Activated CD4-positive, alpha-beta T cell treated with anti-CD3 and anti-CD28 coated beads, Interleukin-2, Interleukin-6, amounts not matched to agents 100 ng/mL and 50 ng/mL, durations not matched to agents 16 hours and 8 hours (primary cell): ENCODE data around the gene KCNH5.

ENCODE experiments used
- DNase-seq: peaks from one replicate; pipeline ENCODE4 v3.0.0-alpha.2; 2020

The KCNH5 gene, protein sequence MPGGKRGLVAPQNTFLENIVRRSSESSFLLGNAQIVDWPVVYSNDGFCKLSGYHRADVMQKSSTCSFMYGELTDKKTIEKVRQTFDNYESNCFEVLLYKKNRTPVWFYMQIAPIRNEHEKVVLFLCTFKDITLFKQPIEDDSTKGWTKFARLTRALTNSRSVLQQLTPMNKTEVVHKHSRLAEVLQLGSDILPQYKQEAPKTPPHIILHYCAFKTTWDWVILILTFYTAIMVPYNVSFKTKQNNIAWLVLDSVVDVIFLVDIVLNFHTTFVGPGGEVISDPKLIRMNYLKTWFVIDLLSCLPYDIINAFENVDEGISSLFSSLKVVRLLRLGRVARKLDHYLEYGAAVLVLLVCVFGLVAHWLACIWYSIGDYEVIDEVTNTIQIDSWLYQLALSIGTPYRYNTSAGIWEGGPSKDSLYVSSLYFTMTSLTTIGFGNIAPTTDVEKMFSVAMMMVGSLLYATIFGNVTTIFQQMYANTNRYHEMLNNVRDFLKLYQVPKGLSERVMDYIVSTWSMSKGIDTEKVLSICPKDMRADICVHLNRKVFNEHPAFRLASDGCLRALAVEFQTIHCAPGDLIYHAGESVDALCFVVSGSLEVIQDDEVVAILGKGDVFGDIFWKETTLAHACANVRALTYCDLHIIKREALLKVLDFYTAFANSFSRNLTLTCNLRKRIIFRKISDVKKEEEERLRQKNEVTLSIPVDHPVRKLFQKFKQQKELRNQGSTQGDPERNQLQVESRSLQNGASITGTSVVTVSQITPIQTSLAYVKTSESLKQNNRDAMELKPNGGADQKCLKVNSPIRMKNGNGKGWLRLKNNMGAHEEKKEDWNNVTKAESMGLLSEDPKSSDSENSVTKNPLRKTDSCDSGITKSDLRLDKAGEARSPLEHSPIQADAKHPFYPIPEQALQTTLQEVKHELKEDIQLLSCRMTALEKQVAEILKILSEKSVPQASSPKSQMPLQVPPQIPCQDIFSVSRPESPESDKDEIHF

DNA sequence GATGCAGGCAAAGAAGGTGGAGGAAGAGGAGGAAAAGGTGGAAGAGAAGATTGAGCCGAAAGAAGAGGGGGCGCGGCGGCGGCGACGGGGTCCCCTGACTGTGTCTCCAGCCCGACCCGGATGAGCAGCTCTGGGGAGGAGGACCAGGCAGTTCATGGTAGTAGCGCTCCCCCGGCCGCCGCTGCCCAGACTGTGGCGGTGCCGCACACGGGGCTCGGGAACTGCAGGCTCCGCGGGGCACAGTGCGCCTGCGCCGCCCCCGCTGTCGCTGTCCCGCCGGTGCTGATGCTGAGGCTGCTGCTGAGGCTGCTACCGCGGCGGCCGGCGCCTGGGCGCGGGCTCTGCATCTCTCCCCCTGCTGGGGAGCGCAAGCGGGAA is at the start of gene KCNH5:
TSS of gene KCNH5 (minus strand) at position 225 of the 378 bp plus-strand sequence. CDS start 272 bp downstream, outside the sequence.
- DNase-seq: peak; percentile 28

DNA sequence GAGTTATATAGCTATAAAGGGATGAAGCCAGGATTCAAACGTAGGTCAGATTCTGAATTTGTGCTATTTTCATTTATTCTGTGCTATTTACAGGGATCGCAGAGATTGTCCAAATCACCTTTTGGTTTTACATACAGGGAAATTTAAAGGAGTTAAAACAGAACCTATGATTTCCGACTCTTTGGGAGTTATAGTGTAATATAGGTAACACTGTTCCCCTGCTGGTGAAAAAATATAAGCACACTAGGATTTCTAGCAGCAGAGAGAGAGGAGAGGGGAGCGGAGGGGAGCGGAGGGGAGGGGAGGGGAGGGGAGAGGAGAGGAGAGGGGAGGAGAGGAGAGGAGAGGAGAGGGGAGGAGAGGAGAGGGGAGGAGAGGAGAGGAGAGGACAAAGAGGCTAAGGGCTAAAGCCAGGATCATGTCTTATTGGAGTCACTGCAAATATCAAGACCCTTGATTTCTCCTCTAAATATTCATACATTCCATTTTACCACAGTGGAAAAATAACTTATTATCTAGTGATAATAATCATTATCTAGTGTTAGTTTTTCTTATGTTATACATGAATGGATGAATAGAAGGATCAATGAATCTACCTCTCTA is 46.2 kb upstream of the KCNH5 start:
- DNase-seq: no peak

DNA sequence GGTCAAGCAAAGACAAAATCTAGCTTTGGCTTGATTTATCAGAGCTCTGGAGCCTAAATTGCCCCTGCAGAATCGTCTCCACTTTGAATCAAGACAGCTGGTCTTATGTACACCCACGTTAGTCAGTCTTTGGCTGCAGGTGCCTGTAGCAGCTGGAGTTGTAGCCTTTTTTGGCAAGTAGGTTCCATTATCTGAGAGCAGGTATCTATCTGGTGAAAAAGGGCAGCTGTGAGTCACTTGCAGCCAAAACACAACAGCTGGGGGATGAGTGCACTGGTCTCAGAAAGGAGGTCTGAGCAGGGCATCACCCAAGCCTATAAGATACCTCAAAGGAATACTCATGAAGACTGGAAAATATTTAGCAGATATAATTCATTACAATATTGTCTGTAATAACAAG is 43.6 kb upstream of the KCNH5 start:
- no peak for DNase-seq

DNA sequence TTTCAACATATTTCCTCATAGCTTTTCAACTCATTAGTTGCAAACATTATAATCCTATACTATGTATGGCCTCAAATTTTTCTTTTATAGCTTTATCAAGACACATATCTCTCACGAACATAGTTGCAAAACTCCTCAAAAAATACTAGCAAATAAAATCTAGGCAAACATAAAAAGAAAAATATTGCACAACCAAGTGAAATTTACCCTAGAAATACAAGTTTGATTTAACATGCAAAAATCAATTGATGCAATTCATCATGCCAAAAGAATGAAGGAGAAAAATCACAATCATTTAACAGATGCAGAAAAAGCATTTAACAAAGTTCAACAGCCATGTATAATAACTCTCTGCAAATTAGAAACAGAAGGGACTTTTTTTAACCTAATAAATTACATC is 33.3 kb upstream of the KCNH5 start:
- no peak for DNase-seq

DNA sequence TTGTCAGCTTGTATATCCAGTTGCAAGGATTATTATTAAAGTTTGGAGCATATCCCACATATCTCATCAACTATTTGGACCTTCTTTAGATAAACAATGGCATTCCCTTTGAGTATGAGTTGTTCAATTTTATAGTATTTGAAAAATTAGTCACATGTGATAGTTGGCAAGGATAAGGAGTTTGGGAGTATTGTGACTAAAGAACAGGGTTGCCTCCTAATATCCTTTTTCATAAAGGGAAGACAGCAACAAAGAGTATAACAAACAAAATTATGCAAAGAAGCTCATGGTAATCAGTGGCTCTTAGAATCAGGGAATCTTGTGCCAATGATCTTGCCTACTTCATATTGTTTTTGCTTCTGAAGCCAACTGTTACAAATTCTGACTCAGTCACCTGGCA is 31.2 kb upstream of the KCNH5 start:
- DNase-seq: no peak

DNA sequence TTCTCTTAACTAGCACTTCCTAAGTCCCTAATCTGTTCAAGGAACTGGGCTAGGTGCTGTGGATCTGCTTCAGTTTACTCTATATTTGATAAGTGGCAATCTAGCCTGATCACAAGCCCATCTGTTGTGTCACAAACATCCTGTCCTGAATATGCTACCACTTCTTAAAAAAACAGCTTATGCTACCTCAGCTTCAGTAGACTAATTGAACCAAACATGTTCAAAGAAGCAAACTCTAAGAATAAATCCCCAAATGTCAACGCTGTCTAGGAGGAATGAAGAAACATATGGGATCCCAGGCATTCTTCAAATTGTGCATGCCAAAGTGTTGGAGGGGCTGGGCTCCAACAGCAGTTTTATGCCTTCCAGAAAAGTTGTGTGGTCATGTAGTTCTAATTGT is 10.4 kb upstream of the KCNH5 start:
- no peak for DNase-seq

DNA sequence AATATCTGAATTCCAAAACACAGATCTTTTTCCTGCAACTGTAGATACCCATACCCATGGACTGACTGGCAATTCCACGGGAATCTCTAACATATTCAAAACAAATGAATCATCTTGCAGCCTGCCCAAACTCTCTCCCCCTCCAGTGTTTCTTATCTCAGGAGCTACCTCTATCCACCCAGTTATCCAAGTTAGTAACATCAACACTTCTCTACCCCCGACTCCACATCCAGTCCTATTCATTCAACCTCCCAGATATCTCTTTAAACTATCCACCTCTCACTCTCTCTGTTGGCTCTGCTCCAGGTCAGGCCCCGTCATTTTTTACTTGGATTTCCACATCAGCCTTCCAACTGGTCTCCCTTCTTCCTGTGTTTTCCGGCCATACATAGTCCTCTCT is 6.7 kb upstream of the KCNH5 start:
- no peak for DNase-seq

DNA sequence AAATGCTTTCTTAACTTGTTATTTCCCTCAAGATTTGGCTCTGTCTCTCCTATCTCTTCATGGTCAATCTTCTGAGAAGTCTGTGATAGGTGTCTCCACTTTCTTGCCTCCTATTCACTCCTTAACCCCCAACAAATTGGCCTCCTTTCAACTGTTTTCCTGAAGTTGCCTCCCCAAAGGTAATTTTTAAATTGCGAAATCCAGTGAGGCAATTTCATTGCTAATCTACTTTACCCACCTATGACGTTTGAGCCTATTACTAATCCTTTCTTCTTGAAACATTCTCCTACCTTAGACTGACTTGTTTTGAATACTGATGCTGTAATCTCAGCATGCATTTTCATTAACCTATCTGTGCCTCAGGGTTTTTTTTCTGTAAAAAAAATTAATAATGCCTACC is 6.0 kb upstream of the KCNH5 start:
- no peak for DNase-seq

DNA sequence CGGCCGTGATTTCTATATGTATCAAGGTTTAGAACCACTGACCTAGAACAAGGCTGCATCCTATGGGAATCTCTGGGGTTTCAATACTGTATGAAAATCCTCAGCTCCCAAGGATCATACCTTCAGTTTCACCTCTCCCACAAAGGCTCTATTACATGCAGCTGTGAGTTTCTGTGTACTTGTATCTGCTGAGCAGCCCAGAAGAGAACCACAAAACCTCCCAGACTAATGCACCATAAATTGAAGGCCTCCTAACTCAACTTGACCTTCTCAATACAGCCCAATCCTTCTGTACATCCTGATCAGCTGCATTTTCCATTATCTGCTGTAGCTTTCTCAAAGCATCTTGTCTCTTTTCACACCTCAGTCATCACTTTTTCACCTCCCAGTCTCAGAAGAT is 5.4 kb upstream of the KCNH5 start:
- no peak for DNase-seq

DNA sequence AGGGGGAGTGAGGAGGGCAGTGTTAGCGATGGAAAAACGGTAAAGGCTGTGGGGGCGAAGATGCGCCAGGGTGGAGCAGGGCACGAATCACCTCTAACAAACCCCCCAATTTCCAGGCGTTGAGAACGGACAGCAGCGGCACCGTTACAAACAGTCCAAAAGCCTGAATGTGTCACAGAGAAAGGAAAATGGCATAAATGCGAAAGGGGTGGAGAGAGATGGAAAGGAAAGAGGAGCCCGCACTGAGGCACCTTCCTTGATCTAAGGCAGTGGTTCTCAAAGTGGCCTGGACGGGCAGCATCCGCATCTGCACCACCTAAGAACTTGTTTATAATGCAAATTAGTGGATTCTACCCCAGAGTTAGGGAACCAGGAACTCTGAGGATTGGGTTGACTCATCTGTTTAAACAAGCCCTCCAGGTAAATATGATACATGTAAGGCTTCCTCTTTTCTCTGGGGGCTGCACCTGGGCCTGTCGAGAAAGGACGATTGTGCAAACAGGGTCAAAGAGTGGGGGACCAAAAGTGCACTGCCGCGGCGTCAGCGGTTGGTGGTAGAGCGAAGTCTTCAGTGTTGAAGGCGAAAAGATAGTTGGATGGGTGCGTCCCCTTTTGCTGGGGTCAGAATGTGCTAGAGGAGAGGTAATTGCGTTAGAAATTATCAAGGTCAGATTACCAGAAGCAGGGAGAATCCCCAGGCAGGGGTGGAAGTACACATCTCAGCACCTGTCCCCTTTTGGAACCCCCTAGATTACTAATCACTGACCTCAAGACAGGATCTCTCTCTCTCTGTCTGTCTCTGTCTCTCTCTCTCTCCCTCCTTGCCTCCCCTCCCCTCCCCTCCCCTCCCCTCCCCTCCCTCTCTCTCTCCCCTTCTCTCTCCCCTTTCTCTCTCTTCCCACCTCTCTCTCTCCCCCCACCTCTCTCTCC is 1.3 kb upstream of the KCNH5 start:
- DNase-seq: no peak

DNA sequence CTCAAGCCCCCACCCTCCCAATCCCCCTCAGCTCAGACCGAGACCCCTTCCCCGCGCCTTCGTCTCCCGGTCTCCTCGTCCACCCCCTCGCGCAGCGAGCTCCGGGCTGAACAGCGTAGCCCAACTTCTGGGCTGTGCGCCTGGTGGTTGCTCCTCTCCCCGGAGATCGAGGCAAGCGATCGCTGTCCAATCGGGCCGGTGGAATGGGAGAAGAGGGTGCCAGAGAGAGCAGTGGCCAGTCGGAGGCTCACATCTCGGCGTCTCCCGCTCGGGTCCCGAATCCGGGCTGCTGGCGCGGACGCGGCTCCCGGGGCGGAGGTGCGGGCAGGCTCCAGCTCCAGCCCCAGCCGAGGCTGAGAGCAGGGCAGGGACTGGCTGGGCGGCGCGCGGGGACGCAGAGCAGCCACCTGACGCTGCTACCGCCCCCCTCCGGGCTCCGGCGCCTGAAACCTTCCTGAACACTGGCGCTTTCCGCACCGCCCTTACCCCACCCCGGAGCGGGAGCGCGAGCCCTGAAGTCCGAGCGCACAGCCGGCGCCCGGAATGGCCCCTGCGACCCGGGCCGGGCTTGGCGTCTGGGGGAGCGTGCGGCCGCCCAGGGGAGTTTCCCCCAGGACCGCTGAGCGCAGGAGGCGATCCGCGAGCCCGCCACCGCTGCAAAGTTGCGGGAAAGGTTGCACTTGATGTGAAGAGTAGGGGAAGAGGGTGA is 508 bp upstream of the KCNH5 start:
- DNase-seq: no peak

DNA sequence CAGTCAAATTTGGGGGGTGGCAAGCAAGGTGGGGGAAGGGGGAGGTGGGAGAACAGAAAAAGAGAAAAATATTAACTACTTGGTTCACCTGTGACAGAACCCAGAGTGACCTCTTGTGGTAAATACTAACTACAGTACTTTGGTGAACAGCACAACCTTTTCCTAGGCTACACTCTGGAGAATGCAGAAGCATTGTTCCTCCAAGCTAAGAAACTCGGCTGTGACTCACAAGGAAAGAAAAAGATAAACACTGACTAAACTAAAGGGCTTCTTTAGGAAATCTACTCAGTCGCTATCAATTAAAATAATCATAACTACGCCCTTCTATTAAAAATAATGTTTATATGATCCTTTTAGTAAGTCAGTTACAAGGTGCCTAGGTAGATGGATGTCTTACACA is 5.4 kb downstream of the KCNH5 start:
- peak; percentile 1 for DNase-seq

DNA sequence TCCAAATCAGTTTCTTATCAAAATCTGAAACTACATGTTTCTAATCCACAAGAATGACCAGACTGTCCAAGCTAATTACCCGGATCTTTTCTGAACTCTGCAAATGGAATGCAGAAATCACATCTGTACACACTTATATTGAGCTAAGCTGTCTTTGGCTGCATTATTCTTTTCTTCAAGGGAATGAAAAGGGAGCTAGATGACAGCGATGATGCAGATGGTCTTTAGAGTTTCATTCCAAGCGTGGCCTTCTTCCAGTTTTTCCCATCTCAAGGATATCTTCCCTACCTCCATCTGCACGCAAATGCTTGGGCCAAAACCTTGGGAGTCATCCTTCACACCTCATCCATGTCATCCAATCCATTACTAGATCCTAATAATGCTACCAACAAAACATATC is 12.6 kb downstream of the KCNH5 start:
- no peak for DNase-seq

DNA sequence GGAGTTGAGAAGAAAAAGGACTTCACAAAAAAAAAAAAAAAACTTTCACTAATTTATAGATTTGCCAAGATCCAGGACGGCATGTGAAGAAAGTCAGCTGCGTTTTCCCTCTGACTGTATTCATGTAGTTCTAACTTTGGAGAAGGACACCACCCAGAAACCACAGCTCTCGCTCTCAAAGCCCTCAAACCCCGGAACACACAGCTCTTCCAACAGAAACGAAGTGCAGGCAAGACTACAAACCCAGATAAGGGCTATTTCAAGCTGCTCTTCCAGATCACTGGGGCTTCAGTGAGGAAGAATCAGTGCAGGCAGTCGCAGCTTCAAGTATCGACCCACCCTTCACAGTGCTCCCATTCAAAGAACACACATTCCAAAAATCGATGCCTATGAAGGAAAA is 13.2 kb downstream of the KCNH5 start:
- no peak for DNase-seq

DNA sequence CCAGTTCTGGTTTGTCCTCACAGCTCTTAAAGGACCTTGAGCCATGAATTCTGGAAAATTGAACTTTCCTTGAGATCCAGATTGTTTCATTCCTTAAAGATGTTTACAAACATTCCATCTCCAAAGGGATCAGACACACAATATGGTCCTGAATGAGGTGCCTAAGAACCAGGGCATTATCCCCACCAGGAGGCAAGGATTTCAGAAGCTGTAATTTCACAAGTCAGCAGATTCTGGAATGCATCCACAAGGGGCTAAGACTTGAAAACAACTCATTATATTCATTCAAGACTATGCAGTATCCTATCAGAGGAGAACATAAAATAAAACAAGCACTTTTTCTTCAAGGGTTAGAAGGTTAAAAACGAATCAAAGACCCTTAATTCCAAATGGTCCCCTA is 15.1 kb downstream of the KCNH5 start:
- DNase-seq: no peak

DNA sequence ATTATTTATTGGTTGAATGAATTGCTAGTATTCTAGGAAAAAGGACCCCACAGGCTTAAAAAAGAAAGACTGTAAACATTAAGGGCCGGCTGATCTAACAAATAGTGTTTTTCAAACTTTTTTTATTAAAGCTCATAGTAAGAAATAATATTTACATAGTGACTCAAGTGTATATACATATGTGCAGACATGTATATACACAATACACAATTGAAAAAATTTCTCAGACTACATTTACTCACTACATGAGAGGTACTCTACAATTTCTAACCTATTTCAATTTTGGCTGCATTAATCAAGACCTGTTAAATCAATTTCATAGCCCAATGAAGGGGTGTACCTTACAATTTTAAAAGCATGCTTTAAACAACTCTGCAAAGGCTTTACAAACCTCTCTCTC is 17.5 kb downstream of the KCNH5 start:
- no peak for DNase-seq

DNA sequence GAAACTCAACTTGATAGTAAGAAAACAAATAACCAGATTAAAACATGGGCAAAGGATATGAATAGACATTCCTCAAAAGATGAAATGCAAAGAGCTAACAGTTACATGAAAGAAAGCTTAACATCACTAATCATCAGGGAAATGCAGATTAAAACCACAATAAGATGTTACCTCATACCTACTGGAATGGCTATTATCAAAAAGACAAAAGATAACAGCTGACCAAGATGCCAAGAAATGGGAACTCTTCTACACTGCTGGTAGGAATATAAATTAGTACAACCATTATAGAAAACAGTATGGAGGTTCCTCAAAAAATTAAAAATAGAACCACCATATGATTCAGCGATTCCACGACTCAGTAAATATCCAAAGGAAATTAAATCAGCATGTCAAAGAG is 18.8 kb downstream of the KCNH5 start:
- DNase-seq: no peak

DNA sequence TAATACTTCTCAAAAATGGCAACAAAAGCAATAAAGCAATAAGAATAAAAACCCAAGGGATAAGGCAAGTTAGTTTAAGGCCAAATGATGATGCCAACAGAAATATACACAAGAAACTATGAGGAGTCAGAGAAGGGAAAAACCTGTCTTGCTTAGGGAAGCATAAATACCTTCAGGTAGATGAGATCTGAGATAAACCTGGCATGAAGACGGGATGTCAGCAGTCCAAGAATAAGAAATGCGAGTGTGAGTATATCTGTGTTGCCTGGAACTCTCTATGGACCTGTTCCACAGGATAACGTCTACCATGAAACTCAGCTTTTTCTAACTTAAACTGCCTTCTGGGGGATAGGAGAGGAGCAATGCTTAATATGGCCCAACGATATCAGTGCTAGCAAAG is 30.6 kb downstream of the KCNH5 start:
- no peak for DNase-seq

DNA sequence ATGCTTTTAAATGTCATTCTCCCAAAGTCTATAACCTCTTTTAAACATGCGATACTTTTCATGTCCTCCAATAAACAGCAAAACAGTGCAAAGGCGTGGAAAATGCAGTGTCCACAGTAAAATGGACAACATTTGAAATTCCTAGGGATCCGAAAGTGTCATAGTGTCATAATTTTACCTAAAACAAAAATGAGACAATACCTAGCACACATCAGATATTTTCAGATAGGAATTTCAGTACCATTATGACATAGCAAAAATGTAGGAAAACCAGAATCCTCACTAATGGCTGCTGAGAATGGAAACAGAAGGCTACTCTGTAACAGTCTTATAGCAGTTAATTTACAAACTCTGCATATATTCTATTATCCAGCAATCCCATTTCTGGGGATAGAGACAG is 33.1 kb downstream of the KCNH5 start:
- DNase-seq: no peak

DNA sequence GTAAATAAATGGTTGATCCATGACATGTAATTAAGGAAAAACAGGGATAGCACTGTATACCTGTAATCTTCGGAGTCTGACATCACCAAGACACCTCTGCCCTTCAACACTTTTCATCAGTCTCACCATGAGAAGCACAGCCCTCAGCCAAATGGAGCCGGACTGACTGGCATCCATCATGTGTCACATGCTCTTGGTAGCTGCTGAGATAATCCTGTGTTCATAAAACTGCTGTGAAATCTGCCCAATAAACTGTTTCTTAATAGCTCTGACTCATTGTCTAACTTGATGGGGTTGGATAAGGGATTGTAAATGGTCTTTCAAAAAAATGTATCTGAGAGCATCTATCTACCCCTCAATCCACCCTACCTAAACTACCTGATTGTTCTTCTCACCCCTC is 33.6 kb downstream of the KCNH5 start:
- no peak for DNase-seq

DNA sequence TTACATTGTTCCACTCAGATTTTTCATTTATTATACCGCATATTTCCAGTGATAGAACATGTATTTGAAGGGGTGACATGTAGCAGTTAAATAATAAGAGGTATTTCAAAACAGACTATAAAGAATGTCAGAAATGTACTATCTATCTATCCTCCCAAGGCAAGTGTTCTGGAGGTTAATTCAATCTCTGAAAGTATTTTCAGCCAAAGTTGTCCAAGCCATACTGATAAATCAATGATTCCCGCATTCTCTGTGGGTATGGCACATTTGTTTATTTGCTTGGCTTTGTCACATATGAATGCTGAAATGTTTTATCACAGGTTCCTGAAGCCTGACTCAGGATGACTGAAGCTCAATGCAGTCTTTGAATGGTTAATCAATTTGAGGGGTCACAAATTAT is 35.8 kb downstream of the KCNH5 start:
- DNase-seq: no peak

DNA sequence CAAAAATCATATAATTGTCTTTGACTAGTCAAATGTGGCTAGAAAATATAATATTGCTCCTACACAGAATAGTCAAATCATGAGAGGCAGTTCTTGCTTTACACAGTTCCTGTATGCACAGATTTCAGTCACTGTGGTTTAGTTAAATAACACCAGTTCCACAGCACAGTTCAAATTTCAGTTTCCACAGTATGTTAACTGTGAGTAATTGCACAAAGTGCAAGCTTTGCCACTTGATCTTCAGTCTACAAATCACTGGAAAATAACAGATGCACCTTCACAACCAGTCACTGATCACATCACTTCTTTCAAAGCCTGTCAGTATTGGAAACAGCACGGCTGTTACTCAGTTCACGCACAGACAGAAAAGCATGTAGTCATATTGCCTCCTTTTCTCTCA is 38.7 kb downstream of the KCNH5 start:
- DNase-seq: peak; percentile 42
